ENCODE results near the gene TBK1. TPM values are rescaled to one million over a fixed set of nuclear protein-coding genes. Genes with fewer than 3 reads are reported as not detected.

The TBK1 gene
- total RNA-seq, 2 donors from 2014 or later, result 12.2 to 13.2 TPM

- intact Hi-C loops (cut with DNase I), result no loop called here
- DNase-seq (no peak), ATAC-seq (no peak)
Measured at GRCh38 chr12:64450057-64450640, 1.8 kb upstream of the TBK1 start.

GRCh38 chr12:64450711-64451486 lies 1.0 kb upstream of the TBK1 start:
- intact Hi-C loops (cut with DNase I), result no loop called here
- DNase-seq (no peak), ATAC-seq (no peak)

GRCh38 chr12:64452559-64453329 lies 824 bp downstream of the TBK1 start:
- intact Hi-C loops (cut with DNase I), result no loop called here
- no peak for DNase-seq
- peak; percentile 29 to 56 for ATAC-seq

- DNase-seq, result no peak
- intact Hi-C loops (cut with DNase I), result no loop called here
- no peak for ATAC-seq
Measured at GRCh38 chr12:64455506-64455905, 3.6 kb downstream of the TBK1 start.

- intact Hi-C loops (cut with DNase I), result no loop called here
- ATAC-seq, result no peak
Measured at GRCh38 chr12:64456119-64456518, 4.2 kb downstream of the TBK1 start.

GRCh38 chr12:64457032-64457431 lies 5.1 kb downstream of the TBK1 start:
- no peak for DNase-seq
- intact Hi-C loops (cut with DNase I), result no loop called here
- no peak for ATAC-seq

More at GRCh38 chr12:64456119-64456518, 4.2 kb downstream of the TBK1 start:
- DNase-seq, result no peak

GRCh38 chr12:64457466-64457865 lies 5.5 kb downstream of the TBK1 start:
- no peak for ATAC-seq
- no peak for DNase-seq
- intact Hi-C loops (cut with DNase I), result no loop called here

- intact Hi-C loops (cut with DNase I), result no loop called here
- ATAC-seq (no peak), DNase-seq (no peak)
Measured at GRCh38 chr12:64457923-64458322, 6.0 kb downstream of the TBK1 start.

- ATAC-seq (peak in 1 of 2 donors; percentile 27), DNase-seq (no peak)
- intact Hi-C loops (cut with DNase I), result no loop called here
Measured at GRCh38 chr12:64459394-64459891, 7.5 kb downstream of the TBK1 start.

GRCh38 chr12:64461634-64462414 lies 9.9 kb downstream of the TBK1 start:
- ATAC-seq (peak; percentile 74 to 91), DNase-seq (peak; percentile 33)
- intact Hi-C loops (cut with DNase I), result no loop called here

GRCh38 chr12:64466178-64466577 lies 14.3 kb downstream of the TBK1 start:
- no peak for DNase-seq
- intact Hi-C loops (cut with DNase I), result no loop called here
- ATAC-seq, result no peak

- ATAC-seq, result no peak
- intact Hi-C loops (cut with DNase I), result no loop called here
- no peak for DNase-seq
Measured at GRCh38 chr12:64468966-64469365, 17.0 kb downstream of the TBK1 start.

GRCh38 chr12:64469455-64470142 lies 17.7 kb downstream of the TBK1 start:
- DNase-seq (no peak), ATAC-seq (peak in 1 of 2 donors; percentile 59)
- intact Hi-C loops (cut with DNase I), result no loop called here

- ATAC-seq (no peak), DNase-seq (no peak)
- intact Hi-C loops (cut with DNase I), result no loop called here
Measured at GRCh38 chr12:64470495-64470894, 18.6 kb downstream of the TBK1 start.

GRCh38 chr12:64473176-64473575 lies 21.3 kb downstream of the TBK1 start:
- DNase-seq (no peak), ATAC-seq (no peak)
- intact Hi-C loops (cut with DNase I), result no loop called here

GRCh38 chr12:64475518-64475917 lies 23.6 kb downstream of the TBK1 start:
- intact Hi-C loops (cut with DNase I), result no loop called here
- ATAC-seq (no peak), DNase-seq (no peak)

- no peak for ATAC-seq
- intact Hi-C loops (cut with DNase I), result no loop called here
- no peak for DNase-seq
Measured at GRCh38 chr12:64476844-64477243, 24.9 kb downstream of the TBK1 start.

- DNase-seq (no peak), ATAC-seq (no peak)
- intact Hi-C loops (cut with DNase I), result no loop called here
Measured at GRCh38 chr12:64478661-64479060, 26.7 kb downstream of the TBK1 start.

GRCh38 chr12:64480148-64480547 lies 28.2 kb downstream of the TBK1 start:
- ATAC-seq (no peak), DNase-seq (no peak)
- intact Hi-C loops (cut with DNase I), result loop anchor here in 1 of 2 donors (10.0 kb wide), 1 partner anchor 65 kb away; no protein-coding TSS in a partner anchor
